IMR-90 (cell line): ENCODE results near the gene KDM3A.

ENCODE experiments used
- BHLHE40 ChIP-seq: fragments of 150-350 bp; IDR thresholded peaks from 2 replicates; pipeline ENCODE4 v1.6.1; 2016; ENCODE audit warnings: mild to moderate bottlenecking, low read depth, low read length
- CEBPB ChIP-seq: IDR thresholded peaks from 2 replicates; pipeline ENCODE4 v1.6.1; 2012; ENCODE audit warnings: low read depth, low read length, improper control_type of control experiment
- CHD1 ChIP-seq: IDR thresholded peaks from 2 replicates; pipeline ENCODE4 v1.6.1; 2012; ENCODE audit warnings: low read depth, low read length, improper control_type of control experiment
- POLR2A ChIP-seq: IDR thresholded peaks from 2 replicates; pipeline ENCODE4 v1.6.1; 2012; ENCODE audit warnings: mild to moderate bottlenecking, low read depth, low read length
- RAD21 ChIP-seq: IDR thresholded peaks from 2 replicates; pipeline ENCODE4 v1.6.1; 2012; ENCODE audit warnings: low read length, improper control_type of control experiment
- RCOR1 ChIP-seq: IDR thresholded peaks from 2 replicates; pipeline ENCODE4 v1.6.1; 2012; ENCODE audit warnings: mild to moderate bottlenecking, low read length, improper control_type of control experiment; ENCODE audit not compliant: insufficient replicate concordance
- RFX5 ChIP-seq: IDR thresholded peaks from 2 replicates; pipeline ENCODE4 v1.8.0; 2012; ENCODE audit warnings: low read depth, mild to moderate bottlenecking, low read length, moderate library complexity
- TF ChIP-seq, protein P1 (sequence below): fragments of 150-350 bp; IDR thresholded peaks from 2 replicates; pipeline ENCODE4 v1.6.1; 2016; ENCODE audit warnings: low read depth, mild to moderate bottlenecking, low read length, moderate library complexity, borderline replicate concordance
- TF ChIP-seq, protein P2 (sequence below): conservative IDR thresholded peaks from 2 replicates; pipeline ENCODE4 v1.5.1; 2012; ENCODE audit warnings: mild to moderate bottlenecking, low read depth, low read length, improper control_type of control experiment
- TF ChIP-seq, protein P3 (sequence below): fragments of 150-350 bp; IDR thresholded peaks from 2 replicates; pipeline ENCODE4 v1.6.1; 2017; ENCODE audit warnings: mild to moderate bottlenecking, antibody characterized with exemption, low read length, low read depth

DNA sequence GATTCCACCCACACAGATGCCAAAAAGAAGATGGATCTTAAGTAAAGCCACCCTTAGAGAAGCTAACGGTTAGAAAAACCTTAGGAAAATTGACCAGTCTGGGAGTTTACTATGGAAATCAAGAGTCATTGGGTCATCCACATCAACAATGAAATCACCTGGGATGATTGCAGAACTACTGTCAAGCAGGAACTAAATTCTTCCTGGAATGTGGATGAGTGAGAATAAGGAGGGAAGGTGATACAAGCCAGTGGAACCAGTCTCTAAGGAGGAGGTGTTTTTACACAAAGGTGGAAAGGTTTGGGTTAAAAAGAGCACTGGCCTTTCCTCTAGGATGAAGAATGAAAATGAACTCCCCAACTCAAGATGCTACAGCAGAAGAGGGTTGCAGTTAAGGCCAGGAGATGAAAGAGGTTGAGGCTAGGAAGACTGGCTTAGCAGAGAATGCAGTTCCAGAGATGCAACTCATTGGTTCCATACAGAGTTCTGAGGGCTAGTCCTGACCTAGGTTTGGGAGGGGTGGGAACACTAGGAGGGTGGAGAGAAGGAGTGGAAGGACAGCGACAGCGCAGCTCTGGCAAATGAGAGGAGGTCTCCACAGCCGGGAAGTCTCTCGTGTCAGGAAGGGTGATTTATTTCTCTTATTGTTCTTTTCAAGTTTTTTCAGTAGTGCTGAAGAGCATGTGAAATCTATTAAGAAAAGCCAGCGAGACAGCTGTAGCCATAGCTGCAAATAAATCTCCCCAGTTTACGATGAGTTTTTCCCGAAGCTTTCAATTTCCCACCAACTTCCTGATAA lies 27.7 kb upstream of the KDM3A start:
- TF ChIP-seq, protein P1, sequence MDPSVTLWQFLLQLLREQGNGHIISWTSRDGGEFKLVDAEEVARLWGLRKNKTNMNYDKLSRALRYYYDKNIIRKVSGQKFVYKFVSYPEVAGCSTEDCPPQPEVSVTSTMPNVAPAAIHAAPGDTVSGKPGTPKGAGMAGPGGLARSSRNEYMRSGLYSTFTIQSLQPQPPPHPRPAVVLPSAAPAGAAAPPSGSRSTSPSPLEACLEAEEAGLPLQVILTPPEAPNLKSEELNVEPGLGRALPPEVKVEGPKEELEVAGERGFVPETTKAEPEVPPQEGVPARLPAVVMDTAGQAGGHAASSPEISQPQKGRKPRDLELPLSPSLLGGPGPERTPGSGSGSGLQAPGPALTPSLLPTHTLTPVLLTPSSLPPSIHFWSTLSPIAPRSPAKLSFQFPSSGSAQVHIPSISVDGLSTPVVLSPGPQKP, result no peak
- TF ChIP-seq, protein P2, sequence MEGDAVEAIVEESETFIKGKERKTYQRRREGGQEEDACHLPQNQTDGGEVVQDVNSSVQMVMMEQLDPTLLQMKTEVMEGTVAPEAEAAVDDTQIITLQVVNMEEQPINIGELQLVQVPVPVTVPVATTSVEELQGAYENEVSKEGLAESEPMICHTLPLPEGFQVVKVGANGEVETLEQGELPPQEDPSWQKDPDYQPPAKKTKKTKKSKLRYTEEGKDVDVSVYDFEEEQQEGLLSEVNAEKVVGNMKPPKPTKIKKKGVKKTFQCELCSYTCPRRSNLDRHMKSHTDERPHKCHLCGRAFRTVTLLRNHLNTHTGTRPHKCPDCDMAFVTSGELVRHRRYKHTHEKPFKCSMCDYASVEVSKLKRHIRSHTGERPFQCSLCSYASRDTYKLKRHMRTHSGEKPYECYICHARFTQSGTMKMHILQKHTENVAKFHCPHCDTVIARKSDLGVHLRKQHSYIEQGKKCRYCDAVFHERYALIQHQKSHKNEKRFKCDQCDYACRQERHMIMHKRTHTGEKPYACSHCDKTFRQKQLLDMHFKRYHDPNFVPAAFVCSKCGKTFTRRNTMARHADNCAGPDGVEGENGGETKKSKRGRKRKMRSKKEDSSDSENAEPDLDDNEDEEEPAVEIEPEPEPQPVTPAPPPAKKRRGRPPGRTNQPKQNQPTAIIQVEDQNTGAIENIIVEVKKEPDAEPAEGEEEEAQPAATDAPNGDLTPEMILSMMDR, result no peak
- TF ChIP-seq BHLHE40, result no peak
- TF ChIP-seq POLR2A, result no peak
- TF ChIP-seq RCOR1, result no peak
- TF ChIP-seq, protein P3, sequence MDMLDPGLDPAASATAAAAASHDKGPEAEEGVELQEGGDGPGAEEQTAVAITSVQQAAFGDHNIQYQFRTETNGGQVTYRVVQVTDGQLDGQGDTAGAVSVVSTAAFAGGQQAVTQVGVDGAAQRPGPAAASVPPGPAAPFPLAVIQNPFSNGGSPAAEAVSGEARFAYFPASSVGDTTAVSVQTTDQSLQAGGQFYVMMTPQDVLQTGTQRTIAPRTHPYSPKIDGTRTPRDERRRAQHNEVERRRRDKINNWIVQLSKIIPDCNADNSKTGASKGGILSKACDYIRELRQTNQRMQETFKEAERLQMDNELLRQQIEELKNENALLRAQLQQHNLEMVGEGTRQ, result no peak
- TF ChIP-seq RAD21, result no peak
- no peak for TF ChIP-seq CHD1
- TF ChIP-seq RFX5, result no peak
- no peak for TF ChIP-seq CEBPB
